A673 (cell line): ENCODE data around the gene ZFP92.

Experiments
- CTCF ChIP-seq: fragments of 300-800, 200-600 bp; sonication (generic); conservative IDR thresholded peaks from 2 replicates; pipeline ENCODE4 v1.5.1; 2017; ENCODE audit warnings: low read depth, mild to moderate bottlenecking, antibody characterized with exemption, low read length, moderate library complexity, mixed read lengths
- EZH2 ChIP-seq: fragments of 200-600 bp; sonication (generic); IDR thresholded peaks from 2 replicates; pipeline ENCODE4 v1.6.1; 2017; ENCODE audit warnings: borderline replicate concordance, low read depth, mild to moderate bottlenecking, mixed read lengths, antibody characterized with exemption, low read length; ENCODE audit not compliant: poor library complexity, severe bottlenecking

- TF ChIP-seq CTCF = no peak
- TF ChIP-seq EZH2 = no peak
Measured at GRCh38 chrX:153456161-153456560, 44.9 kb downstream of the ZFP92 start.
